Measurements from ENCODE around the gene IREB2. TPM values are rescaled to one million over a fixed set of nuclear protein-coding genes. Genes with fewer than 3 reads are reported as not detected.

The IREB2 gene
- total and polyA plus RNA-seq, 4 donors: 9.8 to 71.5 (median 38.4) TPM

DNA sequence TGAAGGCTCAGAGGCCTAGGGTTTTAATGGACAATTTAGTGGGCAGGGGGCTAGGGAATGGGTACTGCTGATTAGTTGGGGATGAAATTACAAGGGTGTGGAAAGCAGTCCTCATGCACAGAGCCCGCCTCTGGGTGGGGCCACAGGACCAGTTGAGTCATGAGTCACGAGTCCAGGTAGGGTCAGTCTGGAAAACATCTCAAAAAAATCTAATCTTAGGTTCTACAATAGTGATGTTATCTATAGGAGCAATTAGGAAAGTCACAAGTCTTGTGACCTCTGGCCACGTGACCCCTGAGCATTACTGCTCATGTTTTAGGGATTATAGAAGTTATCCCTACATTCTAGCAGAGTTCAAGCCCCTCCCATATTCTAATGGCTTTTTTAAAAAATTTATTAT lies 18.6 kb upstream of the IREB2 start:
- no peak for TF ChIP-seq CTCF (IDR thresholded peaks at IDR 0.05; ENCODE audit: control extremely low read depth, extremely low read depth)
- ATAC-seq (ENCODE audit: insufficient read depth, low FRiP score): no peak
- WGBS, 2 donors: 90 to 92% methylated on average over 3 of the region's 3 CpGs

DNA sequence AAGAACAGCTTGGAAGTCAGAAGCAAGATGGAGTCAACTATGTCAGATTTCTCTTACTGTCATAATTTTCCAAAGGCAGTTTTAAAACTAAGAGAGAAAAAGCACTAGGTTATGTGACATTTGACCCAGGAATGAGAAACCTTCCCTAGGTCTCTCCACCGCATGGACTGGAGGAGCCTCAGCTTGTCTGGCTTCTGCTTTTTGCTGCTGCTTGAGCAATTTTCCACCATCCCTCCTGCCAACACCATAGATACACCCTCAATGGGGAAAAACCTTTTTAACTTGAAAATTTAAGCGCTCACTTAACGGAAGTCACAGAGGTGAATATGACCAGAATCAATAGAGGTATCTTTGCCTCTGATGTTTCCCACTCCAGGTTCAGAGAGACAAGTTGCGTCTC lies 17.8 kb upstream of the IREB2 start:
- H3K36me3 ChIP-seq (ENCODE audit: control insufficient read depth in 4 of 4, insufficient read depth in 4 of 4, low read length in 4 of 4): no peaks in the 10 kb centered on the region
- peaks cover 0 to 12% (median 0%) of the 10 kb centered on the region in 5 donors for H3K4me1 ChIP-seq (ENCODE audit: control insufficient read depth in 5 of 5, insufficient read depth in 5 of 5, low read length in 5 of 5)
- H3K9ac ChIP-seq (ENCODE audit: insufficient read depth in 1 of 2, low read length in 2 of 2): no peak overlapping the region
- H3K9me3 ChIP-seq (ENCODE audit: control insufficient read depth in 4 of 4, insufficient read depth in 3 of 4, low read length in 3 of 4): peaks cover 0 to 2% (median 0%) of the 10 kb centered on the region in 4 donors
- peaks cover 0 to 7% (median 0%) of the 10 kb centered on the region in 3 donors for H3K27me3 ChIP-seq (ENCODE audit: control insufficient read depth in 3 of 3, insufficient read depth in 3 of 3, low read length in 2 of 3)
- no peak for TF ChIP-seq CTCF (IDR thresholded peaks at IDR 0.05; ENCODE audit: control extremely low read depth, extremely low read depth)
- no peak overlapping the region for H3K4me3 ChIP-seq
- no peak overlapping the region for H3K27ac ChIP-seq (ENCODE audit: low read depth in 1 of 2, low read length in 1 of 2)
- no peak for ATAC-seq (ENCODE audit: insufficient read depth, low FRiP score)
- no peak for DNase-seq
- 57 to 81% methylated on average over 4 of the region's 4 CpGs for WGBS, 2 donors

More for the DNA sequence above, 18.6 kb upstream of the IREB2 start:
- no peak overlapping the region for H3K9ac ChIP-seq (ENCODE audit: insufficient read depth in 1 of 2, low read length in 2 of 2)
- H3K27ac ChIP-seq (ENCODE audit: low read depth in 1 of 2, low read length in 1 of 2): no peak overlapping the region
- no peaks in the 10 kb centered on the region for H3K36me3 ChIP-seq (ENCODE audit: control insufficient read depth in 4 of 4, insufficient read depth in 4 of 4, low read length in 4 of 4)
- DNase-seq: no peak
- no peak overlapping the region for H3K4me3 ChIP-seq
- peaks cover 0 to 3% (median 0%) of the 10 kb centered on the region in 3 donors for H3K27me3 ChIP-seq (ENCODE audit: control insufficient read depth in 3 of 3, insufficient read depth in 3 of 3, low read length in 2 of 3)
- H3K4me1 ChIP-seq (ENCODE audit: control insufficient read depth in 5 of 5, insufficient read depth in 5 of 5, low read length in 5 of 5): peaks cover 0 to 12% (median 0%) of the 10 kb centered on the region in 5 donors
- H3K9me3 ChIP-seq (ENCODE audit: control insufficient read depth in 4 of 4, insufficient read depth in 3 of 4, low read length in 3 of 4): peaks cover 0 to 2% (median 0%) of the 10 kb centered on the region in 4 donors

GRCh38 chr15:78420766-78421165 lies 17.2 kb upstream of the IREB2 start:
- Histone ChIP-seq H3K27me3 (ENCODE audit: control insufficient read depth in 3 of 3, insufficient read depth in 3 of 3, low read length in 2 of 3) (peaks cover 0 to 7% (median 0%) of the 10 kb centered on the region in 3 donors), H3K4me3 (no peak overlapping the region), H3K4me1 (ENCODE audit: control insufficient read depth in 5 of 5, insufficient read depth in 5 of 5, low read length in 5 of 5) (peaks cover 0 to 12% (median 0%) of the 10 kb centered on the region in 5 donors), H3K9me3 (ENCODE audit: control insufficient read depth in 4 of 4, insufficient read depth in 3 of 4, low read length in 3 of 4) (peaks cover 0 to 2% (median 0%) of the 10 kb centered on the region in 4 donors), H3K27ac (ENCODE audit: low read depth in 1 of 2, low read length in 1 of 2) (no peak overlapping the region), H3K36me3 (ENCODE audit: control insufficient read depth in 4 of 4, insufficient read depth in 4 of 4, low read length in 4 of 4) (no peaks in the 10 kb centered on the region), H3K9ac (ENCODE audit: insufficient read depth in 1 of 2, low read length in 2 of 2) (no peak overlapping the region)
- no peak for DNase-seq
- 81 to 83% methylated on average over 8 of the region's 8 CpGs for WGBS, 2 donors
- ATAC-seq (ENCODE audit: insufficient read depth, low FRiP score): no peak
- no peak for TF ChIP-seq CTCF (IDR thresholded peaks at IDR 0.05; ENCODE audit: control extremely low read depth, extremely low read depth)
